Vagina (tissue), 2 donors: ENCODE measurements around the gene ATF7. TPM values are rescaled to one million over a fixed set of nuclear protein-coding genes. Genes with fewer than 3 reads are reported as not detected.

ENCODE experiments used
- DNase-seq, 2 donors: peaks; one replicate each; pipeline ENCODE4 v3.0.0-alpha.2; 2017; ENCODE audit errors: extremely low spot score in 2 of 2
- H3K27ac ChIP-seq: fragments of 200-600 bp; sonication (generic); one replicate; pipeline ENCODE4 v1.5.1; 2019
- H3K27me3 ChIP-seq: fragments of 200-600 bp; sonication (generic); one replicate; pipeline ENCODE4 v1.5.1; 2019
- H3K36me3 ChIP-seq, 2 donors: fragments of 200-600 bp; sonication (generic); one replicate each; pipeline ENCODE4 v1.5.1; 2017 to 2019
- H3K4me1 ChIP-seq: fragments of 200-600 bp; sonication (generic); one replicate; pipeline ENCODE4 v1.5.1; 2019
- H3K4me3 ChIP-seq, 2 donors: fragments of 200-600 bp; sonication (generic); 1 replicate in 1 of 2; 2 replicates in 1 of 2; pipeline ENCODE4 v1.5.1; 2016 to 2019
- H3K9me3 ChIP-seq: fragments of 200-600 bp; sonication (generic); one replicate; pipeline ENCODE4 v1.5.1; 2019
- CTCF ChIP-seq, 3 experiments: fragments of 450-650 bp in 2 of 3; fragments of 200-600 bp in 1 of 3; sonication (generic) in 1 of 3; IDR thresholded peaks; one replicate each; pipeline ENCODE4 v1.5.1; 2017 to 2019; ENCODE audit warnings: antibody characterized with exemption in 3 of 3, mild to moderate bottlenecking in 2 of 3, moderate library complexity in 2 of 3
- POLR2A ChIP-seq, 2 donors: fragments of 450-650 bp; IDR thresholded peaks; one replicate each; pipeline ENCODE4 v1.6.1; 2017; ENCODE audit warnings: antibody characterized with exemption in 2 of 2, mild to moderate bottlenecking in 2 of 2, moderate library complexity in 2 of 2
- POLR2AphosphoS5 ChIP-seq, 2 donors: sonication (generic); formaldehyde crosslinking; IDR thresholded peaks; one replicate each; pipeline ENCODE4 v1.9.0; 2017; ENCODE audit warnings: antibody characterized with exemption in 2 of 2, mild to moderate bottlenecking in 2 of 2, low read depth in 1 of 2; ENCODE audit not compliant: insufficient read depth in 1 of 2
- intact Hi-C: fragments of 100-400 bp; cut with DNase I; formaldehyde crosslinking; loops from one replicate; pipeline ENCODE4 v1.15.1; 2023
- total RNA-seq: library from RNA; depleted of rRNA; stranded (reverse); fragments of >200 nt; gene quantifications from one replicate; pipeline ENCODE4 v1.2.3, GENCODE V29; 2016

ATF7 gene
- total RNA-seq, 1 donor from 2014 or later, result 34.9 TPM

GRCh38 chr12:53500776-53501614, 125.2 kb downstream of the ATF7 start, which contains the start of gene TARBP2:
TARBP2 (plus strand) TSS chr12:53501283; CDS start chr12:53501409, 126 bp downstream.
- H3K4me3 ChIP-seq, result peak within 1 kb of the TSS; percentile 64 to 71
- DNase-seq, result peak; percentile 100
- H3K27ac ChIP-seq, result peak within 1 kb of the TSS; percentile 99
- H3K36me3 ChIP-seq, result peaks cover 0 to 10% of the 10 kb centered on the region in 2 donors
- TF ChIP-seq POLR2AphosphoS5 (IDR thresholded peaks at IDR 0.05; ENCODE audit: insufficient read depth in 1 of 2, low read depth in 1 of 2) (peak; percentile 74 to 91), POLR2A (IDR thresholded peaks at IDR 0.05) (no peak), CTCF (IDR thresholded peaks at IDR 0.05) (no peak)
- H3K4me1 ChIP-seq, result peaks cover 78% of the 10 kb centered on the region
- intact Hi-C loops, result loop anchor here (2.0 to 5.0 kb wide), 2 partner anchors 49 to 60 kb away; partner anchors contain the start of gene PCBP2
- H3K9me3 ChIP-seq, result no peaks in the 10 kb centered on the region
- no peaks in the 10 kb centered on the region for H3K27me3 ChIP-seq

GRCh38 chr12:53500142-53500775, 125.9 kb downstream of the ATF7 start:
- peaks cover 75% of the 10 kb centered on the region for H3K4me1 ChIP-seq
- TF ChIP-seq POLR2AphosphoS5 (IDR thresholded peaks at IDR 0.05; ENCODE audit: insufficient read depth in 1 of 2, low read depth in 1 of 2) (peak; percentile 9 to 97), POLR2A (IDR thresholded peaks at IDR 0.05) (peak; percentile 87 to 98), CTCF (IDR thresholded peaks at IDR 0.05) (no peak)
- intact Hi-C loops, result loop anchor here (2.0 to 5.0 kb wide), 2 partner anchors 48 to 61 kb away; partner anchors contain the start of gene PCBP2

GRCh38 chr12:53499266-53500141, 126.7 kb downstream of the ATF7 start, which contains the start of gene MAP3K12:
MAP3K12 (minus strand) TSS chr12:53499458; CDS start chr12:53487391, 12,067 bp downstream.
- no peak for DNase-seq
- TF ChIP-seq POLR2AphosphoS5 (IDR thresholded peaks at IDR 0.05; ENCODE audit: insufficient read depth in 1 of 2, low read depth in 1 of 2) (peak in 1 of 2 donors; percentile 23), CTCF (IDR thresholded peaks at IDR 0.05) (no peak), POLR2A (IDR thresholded peaks at IDR 0.05) (no peak)
- peak within 1 kb of the TSS; percentile 64 to 71 for H3K4me3 ChIP-seq

More at GRCh38 chr12:53500142-53500775, 125.9 kb downstream of the ATF7 start:
- DNase-seq, result no peak
- H3K27ac ChIP-seq, result peak overlapping the region; percentile 99
- H3K36me3 ChIP-seq, result peaks cover 0 to 5% of the 10 kb centered on the region in 2 donors
- peak overlapping the region; percentile 64 to 71 for H3K4me3 ChIP-seq
- no peaks in the 10 kb centered on the region for H3K27me3 ChIP-seq
- no peaks in the 10 kb centered on the region for H3K9me3 ChIP-seq

GRCh38 chr12:53498235-53498630, 127.9 kb downstream of the ATF7 start:
- DNase-seq, result no peak
- H3K27me3 ChIP-seq, result no peaks in the 10 kb centered on the region
- peaks cover 76% of the 10 kb centered on the region for H3K4me1 ChIP-seq
- no peak for TF ChIP-seq CTCF (IDR thresholded peaks at IDR 0.05)
- no peak for TF ChIP-seq POLR2A (IDR thresholded peaks at IDR 0.05)
- no peak for TF ChIP-seq POLR2AphosphoS5 (IDR thresholded peaks at IDR 0.05; ENCODE audit: insufficient read depth in 1 of 2, low read depth in 1 of 2)
- H3K4me3 ChIP-seq, result peak overlapping the region; percentile 64 to 71
- intact Hi-C loops, result no loop called here
- no peaks in the 10 kb centered on the region for H3K9me3 ChIP-seq
- peak overlapping the region; percentile 99 for H3K27ac ChIP-seq
- no peaks in the 10 kb centered on the region for H3K36me3 ChIP-seq

More at GRCh38 chr12:53499266-53500141, 126.7 kb downstream of the ATF7 start, which contains the start of gene MAP3K12:
- intact Hi-C loops, result loop anchor here (2.0 to 5.0 kb wide), 2 partner anchors 47 to 61 kb away; partner anchors contain the start of gene PCBP2
- peaks cover 67% of the 10 kb centered on the region for H3K4me1 ChIP-seq
- no peaks in the 10 kb centered on the region for H3K27me3 ChIP-seq
- H3K27ac ChIP-seq, result peak within 1 kb of the TSS; percentile 99
- H3K9me3 ChIP-seq, result no peaks in the 10 kb centered on the region
- H3K36me3 ChIP-seq, result no peaks in the 10 kb centered on the region
